GM19023 (cell line): ENCODE data around the gene AIF1L.

Experiments used
- ATAC-seq: cut with Tn5 transposase; IDR thresholded peaks from one replicate; pipeline ENCODE4 v1.9.1; 2021; ENCODE audit warnings: mild to moderate bottlenecking, moderate library complexity; ENCODE audit not compliant: unreplicated experiment

The AIF1L gene

GRCh38 chr9:131076347-131077195, 19.8 kb upstream of the AIF1L start:
- ATAC-seq = no peak

DNA sequence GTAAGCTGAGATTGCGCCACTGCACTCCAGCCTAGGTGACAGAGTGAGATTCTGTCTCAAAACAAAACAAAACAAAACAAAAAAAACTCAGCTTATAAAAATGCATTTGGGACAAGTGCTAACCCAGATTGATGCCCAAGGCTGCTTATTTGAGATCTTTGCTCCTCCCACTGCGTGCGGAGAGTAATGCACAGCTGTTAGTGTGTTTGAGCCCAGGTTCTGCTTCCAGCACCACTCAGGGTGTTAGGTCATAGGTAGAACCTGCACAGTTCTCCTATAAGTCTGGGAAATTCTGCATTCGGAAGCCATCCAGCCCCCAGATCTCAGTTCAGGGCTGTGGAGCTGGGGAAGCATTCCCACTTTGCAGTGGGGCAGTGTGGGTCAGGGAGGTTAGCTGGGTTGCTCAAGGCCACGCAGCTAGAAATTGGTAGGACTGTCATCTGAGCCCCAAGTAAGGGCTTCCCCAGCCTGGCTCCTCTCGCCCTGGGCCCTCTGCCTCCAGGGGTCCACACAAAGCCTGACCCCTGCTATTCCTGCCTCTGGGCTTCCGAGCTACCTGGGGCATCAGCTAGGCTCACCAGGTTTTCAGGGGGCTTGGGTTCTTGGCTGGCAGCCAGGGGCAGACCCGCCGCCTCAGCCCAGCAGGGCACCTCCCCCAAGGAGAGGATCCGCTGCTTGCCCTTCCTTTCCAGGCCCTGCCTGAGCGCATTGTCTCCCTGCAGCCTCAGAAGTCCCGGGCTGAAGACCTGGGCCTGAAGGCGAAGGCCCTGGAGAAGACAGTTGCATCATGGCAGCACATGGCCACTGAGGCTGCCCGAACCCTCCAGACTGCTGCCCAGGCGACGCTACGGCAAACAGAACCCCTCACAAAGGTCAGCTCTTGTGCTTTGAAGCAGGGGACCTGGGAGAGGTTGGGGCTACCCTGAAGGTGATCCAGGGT, 17.6 kb upstream of the AIF1L start:
- no peak for ATAC-seq

GRCh38 chr9:131080589-131080988, 15.7 kb upstream of the AIF1L start:
- no peak for ATAC-seq

GRCh38 chr9:131081868-131082267, 14.5 kb upstream of the AIF1L start:
- no peak for ATAC-seq

- no peak for ATAC-seq
Observed at GRCh38 chr9:131082774-131083512, 13.4 kb upstream of the AIF1L start.

GRCh38 chr9:131084661-131085369, 11.5 kb upstream of the AIF1L start:
- ATAC-seq = no peak

- no peak for ATAC-seq
Observed at GRCh38 chr9:131085370-131086122, 10.8 kb upstream of the AIF1L start.

- ATAC-seq = no peak
Observed at GRCh38 chr9:131087354-131087893, 8.9 kb upstream of the AIF1L start.

- no peak for ATAC-seq
Observed at GRCh38 chr9:131090025-131090787, 6.1 kb upstream of the AIF1L start.

GRCh38 chr9:131091352-131091992, 4.9 kb upstream of the AIF1L start:
- ATAC-seq = no peak

DNA sequence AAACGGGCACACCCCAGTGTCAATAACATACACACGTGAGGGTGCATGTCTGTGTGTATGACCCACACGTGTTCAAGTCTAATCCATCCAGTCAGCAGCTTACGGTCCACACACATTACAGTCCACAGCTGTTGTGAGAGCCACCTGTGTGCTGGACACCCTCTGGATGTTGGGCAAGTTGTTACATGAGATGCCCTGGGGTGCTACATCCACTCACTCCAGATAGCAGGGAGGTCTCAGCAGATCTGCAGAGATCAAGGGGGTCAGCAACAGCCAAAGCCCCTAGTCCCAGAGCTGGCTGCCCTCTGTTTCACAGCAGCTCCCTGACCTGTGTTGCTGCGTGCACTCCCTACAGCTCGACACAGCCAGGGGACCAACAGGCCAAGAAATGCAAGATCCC, 4.3 kb upstream of the AIF1L start:
- ATAC-seq = no peak

DNA sequence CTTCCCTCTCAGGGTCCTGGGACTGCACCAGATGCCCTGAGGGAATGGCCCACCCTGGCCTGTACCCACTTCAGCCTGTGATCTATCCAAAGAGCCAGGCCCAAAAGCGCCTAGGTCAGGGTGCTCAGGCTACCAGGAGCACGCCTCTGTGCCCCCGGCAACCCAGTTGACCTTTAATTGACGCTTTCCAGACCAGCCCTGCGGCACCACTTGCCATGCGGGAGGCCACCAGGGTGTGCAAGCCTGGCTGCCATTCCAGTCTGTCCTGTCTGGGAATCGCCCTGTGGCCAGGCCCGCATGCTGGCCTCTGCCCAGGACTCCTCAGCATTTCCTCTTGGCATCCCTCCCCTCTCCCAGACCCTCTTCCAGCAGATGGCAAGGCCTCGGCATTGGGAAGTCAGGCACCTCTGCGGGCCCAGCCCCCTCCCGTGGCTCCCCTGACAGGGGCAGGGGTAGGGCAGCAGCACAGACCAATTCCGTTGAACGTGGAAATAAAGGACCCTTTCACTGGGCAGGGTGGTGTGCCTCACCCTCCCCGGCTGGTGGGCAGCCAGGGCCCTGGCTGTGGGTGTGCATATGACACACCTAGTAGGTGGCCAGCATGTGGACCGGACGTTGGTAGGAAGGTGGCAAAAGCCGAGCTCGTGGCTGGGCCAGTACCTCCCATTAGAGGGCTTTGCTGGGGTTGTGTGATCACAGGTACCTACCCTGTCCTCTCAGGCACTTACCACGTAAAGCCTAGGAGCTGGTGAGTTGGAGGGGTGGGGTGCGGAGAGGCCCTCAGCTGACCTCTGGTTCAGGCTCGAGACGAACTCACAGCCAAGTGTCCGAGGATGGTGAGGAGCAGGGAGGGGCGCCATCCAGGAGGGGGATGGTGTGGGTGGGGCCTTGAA, 3.5 kb upstream of the AIF1L start:
- no peak for ATAC-seq

GRCh38 chr9:131094015-131094414, 2.3 kb upstream of the AIF1L start:
- no peak for ATAC-seq

DNA sequence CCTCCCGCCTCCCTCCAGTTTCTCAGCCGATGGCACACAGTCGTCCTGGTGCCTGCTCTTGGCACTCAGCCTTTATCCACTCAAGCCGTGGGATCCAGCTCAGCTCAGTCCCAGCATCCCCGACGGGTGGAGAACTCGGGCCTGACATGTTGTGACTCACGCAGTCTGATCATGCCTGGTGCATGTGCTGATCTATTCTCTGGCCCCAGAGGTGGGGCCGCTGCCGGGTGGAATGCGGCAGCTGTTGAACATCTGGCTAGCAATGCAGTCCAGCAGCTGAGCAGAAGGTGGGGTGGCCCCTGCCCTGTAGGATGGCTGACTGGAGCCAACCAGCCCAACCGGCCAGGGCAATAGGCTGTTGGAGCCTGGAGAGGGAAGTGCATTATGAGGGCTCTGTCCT, 1.7 kb upstream of the AIF1L start:
- ATAC-seq = no peak

DNA sequence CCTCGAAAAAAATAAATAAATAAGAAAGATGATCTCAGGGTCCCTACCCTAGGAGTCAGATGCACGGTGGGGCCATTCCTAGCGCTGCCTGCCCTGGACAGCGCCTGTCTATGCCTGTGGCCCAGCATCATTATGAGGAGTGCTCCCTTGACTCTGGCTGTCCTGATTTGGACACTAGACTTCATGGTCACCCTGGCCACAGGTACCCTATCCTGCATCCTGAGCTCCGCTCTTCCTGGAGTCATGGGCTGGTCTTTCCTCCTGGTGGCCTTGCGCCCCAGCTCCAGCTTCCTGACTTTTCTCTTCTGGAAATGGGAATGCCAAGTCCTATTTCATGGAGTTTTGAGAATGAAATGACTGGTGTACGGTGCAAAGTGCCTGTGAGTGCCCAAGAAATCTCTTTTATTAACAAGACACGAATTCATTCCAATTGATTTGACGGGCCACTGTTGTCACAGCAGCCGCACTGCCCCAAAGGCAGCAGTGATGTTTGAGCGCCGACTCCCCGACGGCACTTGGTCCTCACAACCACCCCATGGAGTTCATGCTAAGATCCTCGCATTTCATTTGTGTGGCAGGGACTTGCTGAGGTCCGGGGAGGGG, 564 bp upstream of the AIF1L start:
- no peak for ATAC-seq

DNA sequence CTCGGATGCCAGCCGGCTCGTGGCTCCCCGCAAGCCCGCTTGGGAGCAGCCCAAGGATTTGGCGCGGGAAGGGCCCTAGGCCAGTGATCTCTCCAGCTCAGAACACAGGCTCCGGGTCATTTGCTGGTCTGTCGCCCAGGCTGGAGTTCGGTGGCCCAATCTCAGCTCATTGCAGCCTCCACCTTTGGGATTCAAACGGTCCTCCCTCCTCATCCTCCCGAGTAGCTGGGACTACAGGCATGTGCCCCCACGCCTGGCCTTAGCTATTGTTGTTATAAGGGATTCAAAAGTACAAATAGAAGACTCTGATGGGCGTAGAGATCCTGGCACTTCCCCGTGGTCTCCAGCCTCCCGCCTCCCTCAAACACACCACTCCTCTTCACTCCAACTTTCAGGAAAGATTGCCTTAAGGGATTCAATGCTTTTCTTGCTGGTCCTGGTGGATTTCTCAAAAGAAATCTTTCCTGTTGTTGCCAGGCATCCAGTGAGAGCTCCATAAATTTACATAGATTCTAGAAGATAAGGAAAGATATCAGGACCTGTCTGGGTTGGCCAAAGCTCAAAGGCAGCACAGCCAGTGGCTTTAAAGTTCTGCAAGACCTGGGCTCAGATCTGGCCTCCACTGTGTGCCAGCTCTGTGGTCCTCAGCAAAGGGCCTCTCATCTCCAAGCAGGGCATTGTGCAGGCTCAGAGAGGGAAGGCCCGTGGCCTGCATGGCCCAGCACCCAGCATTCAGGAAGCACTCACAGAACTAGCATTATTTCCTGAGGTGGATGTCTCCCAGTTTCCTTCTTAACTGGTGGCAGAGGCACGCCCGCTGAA, 1.0 kb downstream of the AIF1L start:
- ATAC-seq = no peak
